NCI-H128 (cell line): ENCODE results near the gene HOXD9.

Experiments used
- DNase-seq: peaks from one replicate; lab custom pipeline; 2025; ENCODE audit not compliant: unreplicated experiment; lab: John Stamatoyannopoulos, UW

The HOXD9 gene

GRCh38 chr2:176124110-176124946 is 1.8 kb downstream of the HOXD9 start:
- no peak for DNase-seq

DNA sequence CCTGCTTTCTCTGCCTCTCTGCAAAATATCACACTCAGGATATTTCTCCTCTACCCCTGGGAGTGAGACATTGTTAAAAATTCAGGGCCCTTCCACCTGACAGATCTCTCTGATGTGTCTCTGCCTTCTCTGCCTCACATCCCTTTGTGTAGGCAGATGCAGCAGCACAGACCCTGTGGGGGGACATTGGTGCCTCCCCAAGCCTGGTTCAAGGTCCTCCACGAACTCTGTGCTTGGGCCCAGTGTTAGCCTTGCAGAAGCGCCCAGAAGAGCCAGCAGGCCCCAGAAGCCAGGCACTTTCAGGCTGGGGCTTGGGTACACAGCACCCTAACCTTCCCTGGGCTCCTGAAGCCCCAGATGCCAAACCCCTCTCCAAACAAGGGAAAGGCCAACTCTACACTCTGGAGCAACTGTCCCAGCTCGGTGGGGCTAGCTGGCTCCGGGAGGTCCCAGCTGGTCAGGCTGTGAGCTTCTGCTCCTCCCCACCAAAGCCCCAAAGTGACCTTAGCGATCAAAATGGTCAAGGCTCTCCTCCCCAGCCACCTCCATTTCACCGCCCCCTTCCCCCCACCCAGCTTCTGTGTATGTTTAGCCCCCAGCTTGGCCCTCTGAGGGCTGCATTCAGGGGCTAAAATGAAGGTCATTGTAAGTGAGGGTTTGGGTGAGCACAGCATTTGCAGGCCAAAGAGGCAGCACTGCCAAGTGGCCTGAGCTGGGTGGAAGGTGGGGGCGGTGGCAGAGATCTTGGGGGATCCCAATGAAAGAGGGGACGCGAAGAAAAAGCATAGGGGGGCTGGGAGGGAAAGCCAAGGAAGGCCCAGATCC is 2.6 kb downstream of the HOXD9 start:
- no peak for DNase-seq

DNA sequence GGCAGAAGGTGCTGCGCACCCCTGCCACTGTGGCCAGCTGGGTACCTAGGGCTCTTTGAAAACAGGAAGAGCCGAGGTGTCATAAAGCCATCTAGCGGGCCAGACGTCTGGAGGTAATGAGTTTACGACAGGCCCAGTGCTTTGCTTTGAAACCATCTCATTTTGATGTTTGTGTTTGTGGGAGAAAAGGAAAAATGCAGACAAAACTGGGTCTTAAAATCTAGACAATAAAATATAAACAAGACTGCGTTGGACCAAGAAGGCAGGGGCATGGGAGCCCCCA is 3.2 kb downstream of the HOXD9 start:
- DNase-seq, result no peak

DNA sequence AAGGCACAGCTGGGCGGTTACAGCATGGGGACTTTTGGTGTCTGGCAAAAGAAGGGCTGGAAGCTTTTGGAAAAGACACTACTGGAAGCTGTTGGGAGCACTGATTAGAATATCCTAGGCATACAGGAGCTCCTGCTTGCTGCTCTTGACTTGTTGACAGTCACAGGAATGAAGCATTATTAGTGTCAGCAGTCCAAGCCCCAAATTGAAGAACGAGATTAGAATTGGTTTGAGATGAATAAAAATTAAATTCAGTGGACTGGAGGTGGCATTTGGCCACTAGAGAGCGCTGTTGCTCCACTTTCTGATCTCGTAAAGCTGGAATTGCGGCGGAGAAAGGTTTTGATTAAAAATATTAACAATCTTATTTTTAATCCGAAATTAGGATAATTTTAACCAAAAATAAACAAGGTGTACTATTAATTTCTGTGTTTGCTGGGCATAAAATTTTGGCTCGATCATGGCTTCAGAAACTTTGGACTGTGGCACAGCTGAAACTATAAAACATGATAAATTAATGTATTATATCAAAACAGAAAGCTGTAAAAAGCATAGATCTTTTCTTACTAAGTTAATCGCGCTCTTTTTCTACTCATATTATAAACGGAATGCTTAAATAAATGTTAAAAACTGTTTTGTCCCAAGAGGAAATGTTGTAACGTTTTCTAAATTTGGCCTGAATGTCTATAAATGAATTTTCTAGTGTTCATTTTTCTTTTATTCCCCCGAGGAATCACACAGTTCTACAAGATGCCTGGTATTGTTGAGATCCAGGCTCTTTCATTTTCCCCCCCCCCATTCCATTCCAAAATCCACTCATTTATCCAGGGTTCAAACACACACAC is 4.6 kb downstream of the HOXD9 start:
- DNase-seq, result no peak

GRCh38 chr2:176127774-176128072 is 5.2 kb downstream of the HOXD9 start:
- no peak for DNase-seq

DNA sequence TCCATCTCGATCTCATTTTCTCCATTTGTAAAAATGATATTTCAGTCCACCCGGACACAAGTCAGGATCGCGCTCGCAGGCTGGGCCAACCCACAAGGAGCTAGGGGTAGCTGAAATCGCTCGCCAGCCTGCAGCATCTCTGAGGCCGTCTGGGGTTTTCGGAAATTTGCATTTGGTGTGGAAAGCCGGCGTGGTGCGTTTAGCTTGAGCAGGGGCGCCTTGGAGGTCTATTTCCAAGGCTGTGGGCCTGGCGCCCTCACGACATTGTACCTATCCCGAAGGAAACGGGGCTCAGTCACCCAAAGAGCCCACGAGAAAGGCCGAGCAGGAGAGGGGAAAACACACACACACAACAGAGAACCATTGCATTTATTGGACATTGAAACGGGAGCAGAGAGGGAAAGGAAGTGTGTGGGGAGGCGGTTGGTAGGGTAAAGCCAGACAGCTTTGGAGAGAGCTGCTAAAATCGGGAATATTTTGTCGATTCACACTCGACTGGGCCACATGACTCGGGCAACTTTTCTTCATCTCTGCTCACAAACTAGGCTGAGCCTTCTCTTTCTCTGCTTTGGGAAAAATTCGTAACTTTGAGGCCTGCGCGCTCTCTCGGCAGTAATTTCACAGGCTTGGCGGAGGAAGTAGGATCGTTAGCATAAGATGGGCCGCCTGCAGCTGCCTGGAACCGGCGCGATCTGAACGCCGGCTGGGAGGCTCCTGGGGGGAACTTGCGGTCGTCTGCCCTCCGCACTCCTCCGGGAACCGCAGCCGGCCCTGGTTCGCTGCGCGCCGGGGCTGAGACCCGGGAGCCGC is 5.9 kb downstream of the HOXD9 start:
- no peak for DNase-seq

GRCh38 chr2:176128982-176129796 is 6.7 kb downstream of the HOXD9 start, which contains the start of gene HOXD8:
Gene HOXD8, plus strand, starts transcription at chr2:176129705. Its CDS starts 662 bp downstream, at chr2:176130367.
- peak; percentile 42 for DNase-seq

DNA sequence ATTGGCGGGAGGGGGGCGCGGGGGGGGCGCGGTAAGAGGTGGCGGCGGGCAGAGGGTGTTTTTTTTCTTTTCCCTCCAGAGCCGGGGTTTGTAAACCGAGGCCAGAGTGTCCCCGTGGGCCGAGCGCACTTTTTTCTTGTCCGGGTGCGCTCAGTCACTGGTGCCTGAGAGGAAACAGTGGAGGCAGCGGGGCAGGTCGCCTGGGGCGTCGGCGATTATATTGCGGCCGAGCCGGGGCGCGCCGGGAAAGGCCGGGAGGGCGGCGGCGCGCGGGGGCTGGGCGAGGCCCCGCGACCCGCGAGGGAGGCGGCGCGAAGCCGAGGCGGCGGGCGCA is 7.3 kb downstream of the HOXD9 start:
- no peak for DNase-seq

GRCh38 chr2:176130147-176130956 is 7.8 kb downstream of the HOXD9 start:
- DNase-seq, result no peak

GRCh38 chr2:176130957-176131847 is 8.7 kb downstream of the HOXD9 start:
- no peak for DNase-seq

- no peak for DNase-seq
These were observed 9.3 kb downstream of the HOXD9 start for GRCh38 chr2:176131848-176132158.

DNA sequence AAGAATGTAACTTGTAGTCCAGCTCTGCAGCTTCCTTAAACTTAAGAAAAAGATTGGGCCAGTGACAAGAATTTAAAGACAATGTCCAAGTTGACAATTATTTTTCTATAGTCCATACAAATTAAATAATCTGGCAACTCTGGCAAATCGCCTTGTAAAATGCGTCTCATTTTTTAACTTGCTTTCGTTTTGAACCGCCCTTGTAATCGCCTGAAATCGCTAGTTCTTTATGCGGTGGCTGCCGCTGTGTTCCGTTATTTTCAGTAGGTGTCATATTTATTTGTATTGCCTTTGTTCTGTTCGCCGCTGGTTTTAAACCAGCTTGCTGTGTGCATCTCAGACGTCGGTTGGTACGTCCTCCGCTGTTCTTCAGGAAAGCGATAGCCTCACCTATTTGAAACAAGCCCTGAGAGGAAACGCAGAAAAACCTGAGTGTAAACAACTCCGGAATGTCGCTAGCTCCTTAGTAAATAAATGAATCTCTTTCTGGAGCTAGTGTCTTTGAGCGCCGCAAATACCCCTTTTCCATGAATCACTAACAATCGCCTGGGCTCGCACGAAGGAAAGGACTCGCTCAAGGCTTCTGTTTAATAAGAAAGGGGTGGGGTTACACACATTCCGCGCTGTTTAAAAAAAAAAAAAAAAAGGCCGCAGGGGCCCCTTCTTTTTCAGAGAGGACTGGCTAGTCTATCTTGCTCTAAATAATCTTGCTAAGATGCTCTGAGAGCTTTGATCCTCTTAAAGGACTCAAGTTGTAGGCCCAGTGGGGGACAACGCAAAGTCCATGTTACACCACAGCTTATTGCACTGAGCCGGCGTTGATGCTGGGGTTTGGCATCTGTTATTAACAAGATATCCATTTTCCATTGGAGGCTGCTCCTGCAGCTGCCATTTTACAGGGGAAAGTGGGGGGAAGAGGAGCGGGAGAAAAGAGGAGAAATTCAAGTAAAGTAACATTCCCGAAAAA is 10.0 kb downstream of the HOXD9 start:
- DNase-seq, result no peak

DNA sequence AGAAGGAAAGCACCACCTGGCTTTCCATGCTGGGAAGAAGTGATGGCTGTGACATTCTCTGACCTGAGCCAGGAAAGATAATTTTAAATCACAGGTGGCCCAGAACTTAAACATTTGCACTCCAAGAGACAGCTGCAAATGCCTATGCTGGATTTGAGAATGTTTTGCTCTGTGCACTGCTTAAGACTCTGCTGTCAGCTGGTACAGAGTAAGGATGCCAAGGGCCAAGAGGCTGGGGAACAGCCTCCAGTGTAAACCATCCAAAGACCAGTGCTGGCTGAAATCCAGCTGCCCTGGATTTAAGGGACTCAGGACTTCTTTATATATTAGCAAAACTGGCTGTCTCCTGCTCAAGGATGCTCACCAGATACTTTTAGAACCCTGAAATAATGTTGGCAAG is 10.9 kb downstream of the HOXD9 start:
- DNase-seq, result no peak

GRCh38 chr2:176134035-176134434 is 11.5 kb downstream of the HOXD9 start:
- DNase-seq, result no peak

GRCh38 chr2:176135035-176135440 is 12.5 kb downstream of the HOXD9 start:
- no peak for DNase-seq

GRCh38 chr2:176136374-176137251 is 14.1 kb downstream of the HOXD9 start:
- no peak for DNase-seq
